Measurements from ENCODE around the gene SH3PXD2A.

DNA sequence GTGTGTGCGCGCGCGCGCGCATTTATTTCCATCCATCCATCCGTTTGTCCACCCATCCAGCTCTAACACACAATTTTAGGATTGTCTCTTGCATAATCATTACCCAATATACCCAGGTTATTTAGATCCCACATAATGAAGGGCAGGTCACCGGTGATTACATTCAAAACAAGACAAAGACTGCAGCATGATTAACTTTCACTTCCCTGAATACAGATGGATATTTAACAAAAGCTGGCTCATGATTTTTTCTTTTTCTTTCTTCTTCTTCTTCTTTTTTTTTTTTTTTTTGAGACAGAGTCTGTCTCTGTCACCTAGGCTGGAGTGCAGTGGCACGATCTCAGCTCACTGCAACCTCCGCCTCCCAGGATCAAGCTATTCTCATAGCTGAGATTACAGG is 86.2 kb downstream of the SH3PXD2A start:
- no peak for TF ChIP-seq EZH2 (IDR thresholded peaks at IDR 0.05; ENCODE audit: borderline replicate concordance, low read depth, low read length, severe bottlenecking)
- TF ChIP-seq, protein P1, sequence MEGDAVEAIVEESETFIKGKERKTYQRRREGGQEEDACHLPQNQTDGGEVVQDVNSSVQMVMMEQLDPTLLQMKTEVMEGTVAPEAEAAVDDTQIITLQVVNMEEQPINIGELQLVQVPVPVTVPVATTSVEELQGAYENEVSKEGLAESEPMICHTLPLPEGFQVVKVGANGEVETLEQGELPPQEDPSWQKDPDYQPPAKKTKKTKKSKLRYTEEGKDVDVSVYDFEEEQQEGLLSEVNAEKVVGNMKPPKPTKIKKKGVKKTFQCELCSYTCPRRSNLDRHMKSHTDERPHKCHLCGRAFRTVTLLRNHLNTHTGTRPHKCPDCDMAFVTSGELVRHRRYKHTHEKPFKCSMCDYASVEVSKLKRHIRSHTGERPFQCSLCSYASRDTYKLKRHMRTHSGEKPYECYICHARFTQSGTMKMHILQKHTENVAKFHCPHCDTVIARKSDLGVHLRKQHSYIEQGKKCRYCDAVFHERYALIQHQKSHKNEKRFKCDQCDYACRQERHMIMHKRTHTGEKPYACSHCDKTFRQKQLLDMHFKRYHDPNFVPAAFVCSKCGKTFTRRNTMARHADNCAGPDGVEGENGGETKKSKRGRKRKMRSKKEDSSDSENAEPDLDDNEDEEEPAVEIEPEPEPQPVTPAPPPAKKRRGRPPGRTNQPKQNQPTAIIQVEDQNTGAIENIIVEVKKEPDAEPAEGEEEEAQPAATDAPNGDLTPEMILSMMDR (IDR thresholded peaks at IDR 0.05; ENCODE audit: borderline replicate concordance, extremely low read depth, low read length, poor library complexity, severe bottlenecking), result no peak

Measured in DND-41 (cell line).